ENCODE results near the gene TEFM. TPM values are rescaled to one million over a fixed set of nuclear protein-coding genes. Genes with fewer than 3 reads are reported as not detected.
"Not testable (repeated sequence)": the region's sequence is repeated elsewhere in the genome, so short reads cannot be mapped to it uniquely, and the experiment has no call there.

The TEFM gene
- total RNA-seq, 4 donors from 2014 or later, result 7.4 to 25.9 (median 11.5) TPM

- Histone ChIP-seq H3K27me3 (no peaks in the 10 kb centered on the region), H3K4me1 (peaks cover 0 to 22% (median 0%) of the 10 kb centered on the region in 4 donors), H3K9me3 (no peaks in the 10 kb centered on the region), H3K27ac (peak overlapping the region in 3 of 4 donors; percentile 4 to 72 (median 27)), H3K36me3 (no peaks in the 10 kb centered on the region), H3K4me3 (no peak overlapping the region)
- DNase-seq, result peak in 1 of 3 donors; percentile 43
- TF ChIP-seq CTCF (IDR thresholded peaks at IDR 0.05) (no peak), POLR2A (IDR thresholded peaks at IDR 0.05) (no peak)
Measured at GRCh38 chr17:30950189-30950588, 44.2 kb upstream of the TEFM start.

DNA sequence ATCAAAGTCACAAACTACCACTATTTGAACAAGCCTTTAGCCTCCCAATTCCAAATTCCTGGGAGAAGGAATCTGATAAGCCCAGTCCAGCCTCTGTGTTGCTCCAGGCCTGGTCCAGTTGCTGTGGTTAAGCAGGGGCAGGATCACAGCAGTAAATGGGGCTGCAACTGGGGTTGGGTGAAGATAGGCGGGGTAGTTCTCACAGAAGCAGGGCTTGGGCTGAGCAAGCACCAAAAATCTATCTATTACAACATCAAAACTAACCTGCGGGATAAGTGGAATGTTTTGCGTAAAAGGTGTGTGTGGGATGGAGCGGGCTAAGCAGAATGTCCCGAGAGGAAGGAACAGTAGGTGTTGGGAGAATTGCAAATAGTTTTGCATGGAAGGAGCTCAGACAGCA is 41.8 kb upstream of the TEFM start:
- no peaks in the 10 kb centered on the region for H3K27me3 ChIP-seq
- no peaks in the 10 kb centered on the region for H3K36me3 ChIP-seq
- no peak for DNase-seq
- no peak overlapping the region for H3K27ac ChIP-seq
- H3K4me1 ChIP-seq, result peaks cover 0 to 22% (median 0%) of the 10 kb centered on the region in 4 donors
- TF ChIP-seq CTCF (IDR thresholded peaks at IDR 0.05), result no peak
- no peak for TF ChIP-seq POLR2A (IDR thresholded peaks at IDR 0.05)
- H3K9me3 ChIP-seq, result no peaks in the 10 kb centered on the region
- H3K4me3 ChIP-seq, result no peak overlapping the region

GRCh38 chr17:30942308-30943079 is 36.5 kb upstream of the TEFM start:
- no peak overlapping the region for H3K4me3 ChIP-seq
- no peaks in the 10 kb centered on the region for H3K27me3 ChIP-seq
- TF ChIP-seq POLR2A (IDR thresholded peaks at IDR 0.05), result no peak
- TF ChIP-seq CTCF (IDR thresholded peaks at IDR 0.05), result no peak
- no peaks in the 10 kb centered on the region for H3K36me3 ChIP-seq
- H3K9me3 ChIP-seq, result no peaks in the 10 kb centered on the region
- DNase-seq, result no peak
- no peaks in the 10 kb centered on the region for H3K4me1 ChIP-seq
- H3K27ac ChIP-seq, result no peak overlapping the region

DNA sequence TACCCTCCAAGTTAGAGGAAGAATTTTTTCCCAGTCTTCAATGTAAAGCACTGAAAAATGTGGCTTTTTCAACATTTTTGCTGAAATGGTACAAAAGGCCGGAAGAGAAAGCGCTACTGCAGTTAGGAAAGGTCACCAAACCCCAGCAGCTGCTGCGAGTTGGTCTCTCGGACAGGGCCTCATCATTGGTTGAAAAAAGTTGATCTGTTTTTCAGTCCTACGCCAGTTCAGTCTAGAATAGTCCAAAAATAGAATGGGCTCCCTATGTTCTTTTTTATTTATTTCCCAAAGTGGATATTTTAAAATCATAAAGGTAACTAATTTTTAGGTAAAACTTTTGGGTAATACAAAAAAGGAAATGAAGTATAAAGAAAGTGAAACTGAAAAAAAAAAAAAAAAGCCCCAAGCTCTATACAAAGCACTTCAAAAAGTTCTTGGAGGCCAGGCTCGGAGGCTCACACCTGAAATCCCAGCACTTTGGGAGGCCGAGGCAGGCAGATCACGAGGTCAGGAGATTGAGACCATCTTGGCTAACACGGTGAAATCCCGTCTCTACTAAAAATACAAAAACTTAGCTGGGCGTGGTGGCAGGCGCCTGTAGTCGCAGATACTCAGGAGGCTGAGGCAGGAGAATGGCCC is 33.1 kb upstream of the TEFM start:
- Histone ChIP-seq H3K9me3 (no peaks in the 10 kb centered on the region), H3K27me3 (no peaks in the 10 kb centered on the region), H3K27ac (peak overlapping the region in 3 of 4 donors; percentile 20 to 57 (median 28)), H3K4me1 (no peaks in the 10 kb centered on the region), H3K4me3 (no peak overlapping the region), H3K36me3 (no peaks in the 10 kb centered on the region)
- DNase-seq, result no peak
- TF ChIP-seq CTCF (IDR thresholded peaks at IDR 0.05), result no peak
- no peak for TF ChIP-seq POLR2A (IDR thresholded peaks at IDR 0.05)

GRCh38 chr17:30933966-30934365 is 27.9 kb upstream of the TEFM start:
- H3K9me3 ChIP-seq, result no peaks in the 10 kb centered on the region
- no peak overlapping the region for H3K27ac ChIP-seq
- no peaks in the 10 kb centered on the region for H3K4me1 ChIP-seq
- H3K36me3 ChIP-seq, result no peaks in the 10 kb centered on the region
- no peak overlapping the region for H3K4me3 ChIP-seq
- TF ChIP-seq CTCF (IDR thresholded peaks at IDR 0.05) (no peak), POLR2A (IDR thresholded peaks at IDR 0.05) (no peak)
- H3K27me3 ChIP-seq, result no peaks in the 10 kb centered on the region
- no peak for DNase-seq

DNA sequence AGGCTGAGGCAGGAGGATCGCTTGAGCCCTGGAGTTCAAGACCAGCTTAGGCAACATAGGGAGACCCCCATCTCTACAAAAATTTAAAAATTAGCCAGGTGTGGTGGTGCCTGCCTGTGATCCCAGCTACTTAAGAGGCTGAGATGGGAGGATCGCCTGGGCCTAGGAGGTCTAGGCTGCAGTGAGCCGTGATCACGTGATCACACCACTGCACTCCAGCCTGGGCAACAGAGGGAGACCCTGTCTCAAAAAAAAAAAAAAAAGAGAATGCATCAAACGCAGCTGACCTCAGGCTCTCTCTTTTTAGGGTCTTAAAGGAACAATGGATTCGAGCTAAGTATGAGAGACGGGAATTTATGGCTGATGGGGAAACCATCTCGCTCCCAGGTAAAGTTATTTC is 25.5 kb upstream of the TEFM start:
- DNase-seq, H3K36me3 ChIP-seq, H3K4me1 ChIP-seq, H3K27me3 ChIP-seq, H3K4me3 ChIP-seq, H3K9me3 ChIP-seq, H3K27ac ChIP-seq: not testable (repeated sequence)
